Neuron (in vitro differentiated cells): ENCODE results near the gene KRTAP10-1.
"Not testable (repeated sequence)": the region's sequence is repeated elsewhere in the genome, so short reads cannot be mapped to it uniquely, and the experiment has no call there.

Experiments
- H2AFZ ChIP-seq: one replicate; pipeline ENCODE4 v1.6.1; 2013; ENCODE audit warnings: low read depth, mild to moderate bottlenecking, inconsistent platforms, low read length, moderate library complexity
- H3K27me3 ChIP-seq: one replicate; pipeline ENCODE4 v1.6.1; 2013; ENCODE audit warnings: low read length; ENCODE audit not compliant: insufficient read depth
- H3K36me3 ChIP-seq: one replicate; pipeline ENCODE4 v1.6.1; 2013; ENCODE audit warnings: low read length; ENCODE audit not compliant: insufficient read depth
- H3K4me1 ChIP-seq: one replicate; pipeline ENCODE4 v1.6.1; 2013; ENCODE audit warnings: low read length; ENCODE audit not compliant: insufficient read depth
- H3K4me3 ChIP-seq: 2 replicates; pipeline ENCODE4 v1.5.1; 2013; ENCODE audit warnings: mild to moderate bottlenecking, low read length, moderate library complexity
- H3K9me3 ChIP-seq: one replicate; pipeline ENCODE4 v1.6.1; 2013; ENCODE audit warnings: low read length

KRTAP10-1 gene

DNA sequence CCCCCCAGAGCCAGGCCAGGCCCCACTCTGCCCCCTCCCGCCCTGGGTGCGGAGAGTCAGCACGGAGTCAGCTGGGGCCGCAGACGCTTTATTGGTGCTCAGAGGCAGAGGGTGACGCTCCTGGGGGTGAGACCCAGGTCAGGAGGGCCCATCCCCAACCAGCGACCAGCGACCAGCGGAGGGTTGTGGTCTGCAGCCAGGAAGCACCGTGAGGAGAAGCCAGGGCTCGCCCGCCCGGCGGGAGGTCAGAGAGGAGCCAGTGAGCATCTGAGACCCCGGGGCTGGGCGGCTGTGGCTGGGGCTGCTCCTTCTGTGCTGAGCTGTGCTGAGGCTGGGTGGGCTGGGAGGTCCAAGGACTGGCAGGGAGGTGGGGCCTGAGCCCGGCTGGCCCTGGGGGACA lies 10.3 kb upstream of the KRTAP10-1 start:
- not testable (repeated sequence) for H3K36me3 ChIP-seq, H3K27me3 ChIP-seq, H2AFZ ChIP-seq, H3K9me3 ChIP-seq, H3K4me3 ChIP-seq
- H3K4me1 ChIP-seq: peaks cover 22% of the 10 kb centered on the region

DNA sequence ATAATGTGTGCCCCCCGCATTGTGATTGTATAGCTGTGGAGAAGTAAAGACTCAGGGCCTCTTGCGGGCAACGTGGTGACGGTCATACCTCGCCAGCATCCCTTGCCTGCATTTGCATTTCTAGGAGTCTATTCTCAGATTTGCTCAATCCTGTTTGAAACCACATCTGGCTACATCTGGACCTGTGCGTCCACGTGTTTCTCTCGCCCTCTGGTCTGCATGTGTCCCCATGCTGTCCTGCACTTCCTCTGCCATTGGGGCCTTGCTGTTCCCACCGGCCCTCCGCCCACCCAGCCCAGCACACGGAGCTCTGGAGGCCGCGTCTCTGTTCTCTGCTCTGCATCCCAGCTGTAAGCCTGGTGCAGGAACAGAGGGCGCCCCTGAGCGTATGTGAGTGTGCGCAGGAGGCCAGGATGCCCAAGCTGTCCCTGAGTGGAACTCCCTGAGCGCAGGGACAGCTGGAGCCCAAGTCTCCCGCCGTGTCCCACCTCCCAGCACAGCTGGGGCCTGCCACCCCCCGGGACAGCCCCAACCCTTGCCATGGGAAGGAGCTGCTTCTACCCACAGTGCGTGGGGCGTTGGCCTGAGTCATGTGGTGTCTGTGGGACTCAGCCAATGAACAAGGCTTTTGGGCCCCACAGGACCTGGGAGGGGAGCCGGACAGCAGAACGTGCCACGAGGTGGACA lies 9.7 kb upstream of the KRTAP10-1 start:
- H2AFZ ChIP-seq: no peak overlapping the region
- H3K36me3 ChIP-seq: no peaks in the 10 kb centered on the region
- no peak overlapping the region for H3K4me3 ChIP-seq
- H3K4me1 ChIP-seq: peaks cover 22% of the 10 kb centered on the region
- H3K9me3 ChIP-seq: peaks cover 6% of the 10 kb centered on the region
- no peaks in the 10 kb centered on the region for H3K27me3 ChIP-seq

DNA sequence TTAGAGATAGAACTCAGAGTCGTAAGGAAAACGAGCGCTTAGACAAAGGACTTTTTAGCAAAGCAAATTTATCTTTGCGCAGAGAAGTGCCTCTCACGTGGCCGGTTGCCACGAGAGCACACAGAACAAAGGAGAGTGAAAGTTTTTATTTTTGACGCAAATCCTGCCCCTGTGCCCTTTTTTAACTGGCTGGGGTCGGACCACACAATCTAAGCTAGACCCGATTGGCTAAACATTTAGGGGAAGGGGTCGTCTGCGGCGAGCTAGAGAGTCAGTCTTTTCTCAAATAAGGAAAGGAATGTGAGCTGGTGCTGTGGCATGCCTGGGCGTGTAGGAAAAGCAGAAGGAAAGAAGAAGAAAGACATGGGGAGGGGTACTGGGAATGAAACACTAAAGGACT lies 8.9 kb upstream of the KRTAP10-1 start:
- Histone ChIP-seq H2AFZ (no peak overlapping the region), H3K4me1 (peaks cover 22% of the 10 kb centered on the region), H3K4me3 (no peak overlapping the region), H3K27me3 (no peaks in the 10 kb centered on the region), H3K36me3 (no peaks in the 10 kb centered on the region), H3K9me3 (peaks cover 9% of the 10 kb centered on the region)

DNA sequence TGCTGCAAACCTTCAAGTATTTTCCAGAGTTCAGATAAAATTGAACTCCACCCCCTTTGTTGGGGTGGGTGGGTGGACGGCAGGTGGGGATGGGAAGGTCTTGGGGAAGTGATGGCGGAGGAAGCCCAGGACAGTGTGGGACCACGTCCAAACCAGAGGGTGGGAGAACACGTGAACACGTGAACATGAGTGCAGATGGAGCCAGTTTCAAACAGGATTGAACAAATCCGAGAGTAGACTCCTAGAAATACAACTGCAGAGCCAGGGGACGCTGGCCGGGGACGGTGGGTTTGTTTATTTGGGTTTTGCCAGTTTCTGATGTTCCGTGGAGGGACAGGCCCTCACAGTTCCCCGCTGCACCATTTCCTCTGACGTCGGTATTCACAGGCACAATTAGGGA lies 8.4 kb upstream of the KRTAP10-1 start:
- H3K27me3 ChIP-seq: no peaks in the 10 kb centered on the region
- peaks cover 9% of the 10 kb centered on the region for H3K9me3 ChIP-seq
- H3K4me1 ChIP-seq: peaks cover 22% of the 10 kb centered on the region
- H3K4me3 ChIP-seq: no peak overlapping the region
- no peak overlapping the region for H2AFZ ChIP-seq
- H3K36me3 ChIP-seq: no peaks in the 10 kb centered on the region

DNA sequence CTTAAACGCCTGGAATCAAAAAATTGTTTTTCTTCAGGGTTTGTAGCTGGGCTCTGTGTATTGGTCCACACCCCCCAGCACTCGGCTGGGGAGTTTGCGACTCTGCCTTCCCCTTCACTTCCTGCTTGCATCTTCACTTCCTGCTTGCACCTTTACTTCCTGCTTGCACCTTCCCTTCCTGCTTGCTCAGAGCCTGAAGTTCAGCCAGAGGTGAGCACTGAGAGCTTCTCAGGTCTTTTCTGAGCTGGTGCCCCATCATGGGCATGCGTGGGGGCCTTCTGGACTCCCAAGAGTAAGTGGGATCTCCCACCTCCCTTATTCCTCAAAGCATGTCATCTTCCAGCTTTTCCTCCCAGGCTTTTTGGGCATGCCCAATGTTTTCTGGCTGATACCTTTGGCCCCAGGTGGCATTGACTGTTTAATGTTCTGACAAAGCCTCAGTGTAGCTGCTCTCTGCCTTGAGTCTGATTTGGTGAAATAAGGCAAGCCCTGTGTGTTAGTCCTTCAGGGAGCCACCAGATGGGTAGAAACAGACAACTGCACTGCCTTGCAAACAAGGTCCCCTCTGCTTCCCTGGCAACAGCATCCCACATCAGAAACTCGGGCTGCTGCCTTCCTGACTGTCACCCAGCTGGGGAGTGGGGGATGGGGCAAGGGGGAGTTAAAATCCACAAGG lies 7.8 kb upstream of the KRTAP10-1 start:
- H3K4me3 ChIP-seq: no peak overlapping the region
- peaks cover 22% of the 10 kb centered on the region for H3K4me1 ChIP-seq
- H3K9me3 ChIP-seq: peaks cover 9% of the 10 kb centered on the region
- no peaks in the 10 kb centered on the region for H3K27me3 ChIP-seq
- H3K36me3 ChIP-seq: no peaks in the 10 kb centered on the region
- no peak overlapping the region for H2AFZ ChIP-seq

DNA sequence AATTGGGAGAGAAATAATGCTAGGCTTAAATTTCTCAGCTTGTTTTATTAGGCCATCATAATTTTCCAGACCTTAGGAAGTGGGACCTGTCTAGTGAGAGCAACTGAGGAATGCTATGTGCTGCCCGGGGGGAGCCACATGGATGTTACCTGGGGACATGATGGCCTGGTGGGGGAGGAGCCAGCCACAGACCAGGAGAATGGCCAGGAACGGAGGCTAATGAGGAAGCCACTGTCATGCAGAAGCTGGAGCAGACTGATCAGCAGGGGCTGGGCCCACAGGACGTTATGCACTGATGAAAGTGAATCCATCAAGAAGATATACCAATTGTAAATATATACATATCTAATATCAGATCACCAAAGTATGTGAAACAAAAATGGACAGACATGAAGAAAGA lies 4.6 kb upstream of the KRTAP10-1 start:
- peaks cover 9% of the 10 kb centered on the region for H3K9me3 ChIP-seq
- H3K36me3 ChIP-seq: no peaks in the 10 kb centered on the region
- peaks cover 14% of the 10 kb centered on the region for H3K4me1 ChIP-seq
- H3K4me3 ChIP-seq: no peak overlapping the region
- H2AFZ ChIP-seq: no peak overlapping the region
- H3K27me3 ChIP-seq: no peaks in the 10 kb centered on the region

DNA sequence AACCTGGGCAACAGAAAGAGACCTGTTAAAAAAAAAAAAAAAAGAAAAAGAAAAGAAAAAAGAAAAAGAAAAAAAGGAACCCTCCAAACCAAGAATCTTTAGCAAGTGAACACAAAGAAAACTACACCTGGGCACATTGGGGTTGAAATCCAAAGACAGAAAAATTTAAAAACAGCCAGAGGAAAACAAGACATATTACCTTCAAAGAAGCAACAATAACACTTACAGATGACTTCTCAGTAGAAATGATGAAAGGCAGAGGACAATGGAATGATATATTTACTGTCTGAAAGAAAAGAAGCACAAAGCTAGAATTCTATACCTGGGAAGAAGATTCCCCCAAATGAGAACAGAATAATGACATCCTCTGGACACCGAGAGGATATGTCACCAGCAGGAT lies 2.7 kb upstream of the KRTAP10-1 start:
- Histone ChIP-seq H3K4me1 (no peaks in the 10 kb centered on the region), H3K36me3 (no peaks in the 10 kb centered on the region), H2AFZ (no peak overlapping the region), H3K27me3 (no peaks in the 10 kb centered on the region), H3K4me3 (no peak overlapping the region), H3K9me3 (peaks cover 8% of the 10 kb centered on the region)

DNA sequence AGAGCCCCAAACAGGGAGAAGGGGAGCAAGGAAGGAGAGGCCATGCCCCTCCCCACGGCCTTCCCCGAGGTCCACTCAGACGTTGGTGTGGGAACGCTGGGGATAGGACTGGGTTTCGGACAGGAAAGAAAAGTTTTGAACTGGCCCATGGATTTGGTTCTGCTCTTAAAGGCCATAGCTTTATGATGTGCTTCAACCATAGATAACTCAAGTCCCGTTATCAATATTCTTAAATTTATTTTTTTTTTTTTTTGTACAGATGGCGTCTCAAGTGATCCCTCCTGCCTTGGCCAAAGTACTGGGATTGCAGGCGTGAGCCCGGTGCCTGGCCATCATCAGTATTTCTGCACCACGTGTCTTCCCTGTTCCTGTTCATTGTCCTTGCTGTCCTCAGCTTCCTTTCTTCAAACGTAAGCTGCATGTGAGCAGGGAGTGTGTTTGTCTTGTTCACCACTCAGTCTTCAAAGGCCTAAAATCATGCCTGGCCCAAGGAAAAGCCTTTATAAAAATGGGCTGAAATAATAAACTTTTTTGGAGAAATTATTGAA lies 820 bp upstream of the KRTAP10-1 start:
- no peaks in the 10 kb centered on the region for H3K4me1 ChIP-seq
- no peak overlapping the region for H3K4me3 ChIP-seq
- H3K36me3 ChIP-seq: no peaks in the 10 kb centered on the region
- H3K9me3 ChIP-seq: peaks cover 7% of the 10 kb centered on the region
- H3K27me3 ChIP-seq: peaks cover 4% of the 10 kb centered on the region
- no peak overlapping the region for H2AFZ ChIP-seq

DNA sequence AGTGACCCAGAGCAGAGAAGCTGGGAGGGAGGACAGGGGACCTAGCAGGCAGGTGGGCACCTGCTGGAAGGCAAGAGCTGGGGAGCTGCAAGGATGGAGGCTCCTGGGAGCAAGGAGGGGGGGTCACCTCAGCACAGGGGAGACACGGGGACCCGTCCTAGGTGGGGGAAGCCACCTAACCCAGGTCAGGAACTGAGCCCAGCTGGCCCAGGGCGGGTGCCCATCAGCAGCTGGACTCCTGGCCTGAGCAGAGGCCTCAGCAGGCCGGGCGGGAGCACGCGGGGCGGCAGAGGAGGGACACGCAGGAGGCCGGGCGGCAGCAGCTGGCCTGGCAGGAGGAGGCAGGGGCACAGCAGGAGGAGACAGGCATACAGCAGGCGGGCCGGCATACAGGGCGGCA lies 949 bp downstream of the KRTAP10-1 start:
- Histone ChIP-seq H3K4me3 (no peak overlapping the region), H3K9me3 (peaks cover 4% of the 10 kb centered on the region), H3K4me1 (no peaks in the 10 kb centered on the region), H3K27me3 (peaks cover 5% of the 10 kb centered on the region), H2AFZ (no peak overlapping the region), H3K36me3 (no peaks in the 10 kb centered on the region)

DNA sequence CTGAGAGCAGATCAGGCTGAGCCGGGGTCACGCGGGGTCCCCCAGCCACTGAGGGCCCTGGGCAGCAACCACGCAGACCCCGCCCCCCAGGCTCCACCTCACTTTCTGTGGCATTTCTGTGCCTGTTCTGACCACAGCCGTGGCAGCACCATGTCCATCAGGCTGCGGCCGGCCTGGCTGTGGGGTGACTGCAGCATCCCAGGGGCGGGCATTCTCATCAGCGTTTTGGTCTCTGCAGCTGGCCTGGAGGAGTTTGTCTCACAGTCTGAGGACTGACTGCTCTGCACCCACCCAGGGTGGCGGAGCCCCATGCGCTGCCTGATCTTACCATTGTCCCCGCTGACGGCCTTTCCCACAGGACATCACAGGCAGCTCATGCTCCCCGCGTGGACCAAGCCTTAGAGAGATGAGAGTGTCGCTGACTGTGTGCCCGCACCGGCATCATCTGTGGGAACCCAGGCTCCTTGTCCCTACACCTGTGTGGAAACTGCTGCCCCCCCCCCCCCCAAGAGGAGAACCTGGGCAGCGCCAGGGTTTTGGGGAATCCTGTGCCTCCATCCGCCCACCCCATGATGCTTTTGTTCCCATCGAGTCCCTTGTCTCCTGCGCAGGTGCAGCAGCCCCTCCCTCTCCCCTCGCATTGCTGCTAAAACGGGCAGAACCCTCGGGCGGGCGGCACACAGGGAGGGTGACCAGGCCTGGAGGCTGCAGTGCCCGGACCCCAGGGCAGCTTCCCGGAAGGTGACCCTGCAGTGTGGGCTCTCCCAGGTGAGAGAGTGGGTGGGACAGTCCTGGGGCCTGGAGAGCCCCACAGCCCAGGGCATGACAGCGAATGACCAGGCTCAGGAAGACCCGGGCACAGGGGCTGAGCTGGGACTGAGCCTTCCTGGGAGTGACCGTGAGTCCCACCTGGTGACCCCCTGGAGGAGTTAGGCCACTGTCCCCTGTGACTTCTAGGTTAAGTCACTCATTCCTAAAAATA lies 1.8 kb downstream of the KRTAP10-1 start:
- no peaks in the 10 kb centered on the region for H3K4me1 ChIP-seq
- no peak overlapping the region for H2AFZ ChIP-seq
- peaks cover 4% of the 10 kb centered on the region for H3K9me3 ChIP-seq
- no peak overlapping the region for H3K4me3 ChIP-seq
- peaks cover 5% of the 10 kb centered on the region for H3K27me3 ChIP-seq
- H3K36me3 ChIP-seq: no peaks in the 10 kb centered on the region

DNA sequence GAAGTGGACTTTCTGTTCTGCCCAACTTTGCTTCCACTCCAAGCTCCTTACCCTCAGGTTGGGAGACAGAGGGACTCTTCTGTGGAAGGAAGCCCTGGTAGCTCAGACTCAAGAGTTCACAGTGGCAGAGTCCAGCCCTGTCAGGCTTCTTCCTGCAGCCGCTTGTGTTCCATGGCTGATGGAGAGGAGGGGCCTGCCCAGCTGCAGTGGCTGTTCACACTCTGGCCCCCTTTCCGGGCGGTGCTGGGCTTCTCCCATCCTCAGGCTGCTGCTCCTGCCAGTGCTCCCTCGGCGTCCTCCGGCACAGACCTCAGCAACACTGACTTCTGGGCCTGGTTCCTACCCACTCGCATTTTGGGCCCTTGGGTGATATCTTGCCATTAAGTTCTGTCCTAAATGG lies 4.0 kb downstream of the KRTAP10-1 start:
- H3K36me3 ChIP-seq: no peaks in the 10 kb centered on the region
- no peaks in the 10 kb centered on the region for H3K4me1 ChIP-seq
- H3K9me3 ChIP-seq: peaks cover 4% of the 10 kb centered on the region
- H2AFZ ChIP-seq: no peak overlapping the region
- H3K4me3 ChIP-seq: no peak overlapping the region
- peaks cover 5% of the 10 kb centered on the region for H3K27me3 ChIP-seq

DNA sequence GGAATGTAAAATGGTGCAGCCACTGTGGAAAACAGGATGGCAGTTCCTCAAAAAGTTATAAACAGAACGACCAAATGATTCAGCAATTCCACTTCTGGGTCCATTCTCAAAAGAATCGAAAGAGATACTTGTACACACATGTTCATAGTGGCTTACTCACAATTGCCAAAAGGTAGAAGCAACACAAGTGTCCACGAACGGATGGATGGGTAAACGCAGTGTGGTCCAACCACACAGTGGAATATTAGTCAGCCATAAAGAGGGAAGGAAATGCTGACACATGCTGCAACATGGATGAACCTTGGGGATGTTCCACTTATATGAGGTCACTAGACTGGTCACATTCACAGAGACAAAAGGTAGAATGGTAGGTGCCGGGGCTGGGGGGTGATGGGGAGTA lies 5.3 kb downstream of the KRTAP10-1 start:
- Histone ChIP-seq H2AFZ (no peak overlapping the region), H3K36me3 (no peaks in the 10 kb centered on the region), H3K27me3 (peaks cover 10% of the 10 kb centered on the region), H3K4me3 (no peak overlapping the region), H3K9me3 (peaks cover 4% of the 10 kb centered on the region), H3K4me1 (no peaks in the 10 kb centered on the region)
